ENCODE results near the gene CMIP. TPM values are rescaled to one million over a fixed set of nuclear protein-coding genes. Genes with fewer than 3 reads are reported as not detected.

CMIP gene
- total and polyA plus RNA-seq, 10 of the 15 experiments (the other 5 are each of a cell fraction or from before 2014, with no cell fraction given), result 1.2 to 43.2 (median 4.4) TPM

GRCh38 chr16:81746566-81746965, 302.0 kb downstream of the CMIP start:
- ChIA-PET CTCF (interaction anchor here (3.7 kb wide), 1 partner anchor 127 kb away, joined by 22 read pairs; no protein-coding TSS in a partner anchor), SMC1A (ENCODE audit: uncharacterized antibody, unreplicated experiment) (interaction anchor here (1.6 kb wide), 1 partner anchor 128 kb away, joined by 3 read pairs; no protein-coding TSS in a partner anchor), POLR2A (no interaction called here), RAD21 (ENCODE audit: unreplicated experiment) (no interaction called here)
- 19% methylated on average over 5 of the region's 5 CpGs for WGBS (ENCODE audit: insufficient coverage, insufficient replicate concordance, low lambda C conversion rate, missing lambda C conversion rate)
- in situ Hi-C loops (cut with MboI), result no loop called here
- H3K9me3 ChIP-seq (replicated peaks; ENCODE audit: control insufficient read depth, insufficient read depth, low read length), result no peaks in the 10 kb centered on the region; the same call in 2 of the 3 replicates
- no peaks in the 10 kb centered on the region for H4K20me1 ChIP-seq (ENCODE audit: control insufficient read depth, insufficient read depth)
- intact Hi-C loops (cut with micrococcal nuclease; ENCODE audit: unreplicated experiment), result loop anchor here (5.0 kb wide), 1 partner anchor 36 kb away; no protein-coding TSS in a partner anchor
- ATAC-seq (peak; percentile 7), DNase-seq (ENCODE audit: low read depth, low spot score) (no peak), FAIRE-seq (no peak)
- no peaks in the 10 kb centered on the region for H3K79me2 ChIP-seq (ENCODE audit: control insufficient read depth, insufficient read depth, low read length)
- 0 out of 2 replicates have a peak overlapping the region, but pooled peaks have one; percentile 47 for H3K27ac ChIP-seq (ENCODE audit: control insufficient read depth, insufficient read depth)
- no peak overlapping the region for H3K9ac ChIP-seq (ENCODE audit: control insufficient read depth, insufficient read depth, low read length)
- no peaks in the 10 kb centered on the region for H3K27me3 ChIP-seq (replicated peaks in 1 of 2; ENCODE audit: control insufficient read depth in 2 of 2, insufficient read depth in 2 of 2, low read length in 1 of 2)
- H3K4me1 ChIP-seq (ENCODE audit: control insufficient read depth, insufficient read depth, low read length), result peaks cover 33% of the 10 kb centered on the region
- H3K4me2 ChIP-seq (ENCODE audit: control insufficient read depth, insufficient read depth), result peak overlapping the region; percentile 97
- peak overlapping the region; percentile 71 for H2AFZ ChIP-seq (ENCODE audit: control insufficient read depth, low read depth, low read length)
- H3K4me3 ChIP-seq, result peak overlapping the region; percentile 59; the same call in 1 of the 2 replicates
- H3K36me3 ChIP-seq (ENCODE audit: control insufficient read depth in 2 of 2, insufficient read depth in 2 of 2, low read length in 1 of 2), result 0 out of 4 replicates have a peak, but pooled peaks cover 0 to 2% of the 10 kb centered on the region in 2 experiments
- TF ChIP-seq SREBF2 (IDR thresholded peaks at IDR 0.05; ENCODE audit: low read length) (no peak), ZBTB11 (CRISPR knock-in tag; IDR thresholded peaks at IDR 0.05) (no peak), GATAD2B (conservative IDR thresholded peaks at IDR 0.05; ENCODE audit: low read depth) (no peak), CREM (IDR thresholded peaks at IDR 0.05; ENCODE audit: low read depth) (no peak), YY1 (IDR thresholded peaks at IDR 0.05; ENCODE audit: low read depth, low read length) (no peak), IKZF2 (IDR thresholded peaks at IDR 0.05) (no peak), CTCF (IDR thresholded peaks at IDR 0.05 in 2 of 3, conservative IDR thresholded peaks at IDR 0.05 in 1 of 3; ENCODE audit: control insufficient read depth in 2 of 3, extremely low read depth in 1 of 3, insufficient read depth in 1 of 3, low read depth in 3 of 3, low read length in 3 of 3) (no peak), ESRRA (IDR thresholded peaks at IDR 0.05; ENCODE audit: low read length) (no peak), NFYB (IDR thresholded peaks at IDR 0.05; ENCODE audit: insufficient read depth, low read depth, low read length) (no peak)
- BruUV-seq (replicated peaks), result no TSS peak

All from GM12878 (cell line).